NCI-H524 (cell line): ENCODE measurements around the gene ZBTB42.

Experiments used
- DNase-seq, 2 experiments: peaks; one replicate each; lab custom pipeline; 2025; lab: John Stamatoyannopoulos, UW

Gene ZBTB42

GRCh38 chr14:104795781-104796686, 4.9 kb upstream of the ZBTB42 start:
- peak in 1 of 2 experiments; percentile 29 for DNase-seq

GRCh38 chr14:104796687-104797081, 4.2 kb upstream of the ZBTB42 start:
- no peak for DNase-seq

GRCh38 chr14:104797115-104798044, 3.5 kb upstream of the ZBTB42 start:
- peak; percentile 69 to 79 for DNase-seq

- no peak for DNase-seq
These were observed 2.3 kb upstream of the ZBTB42 start for GRCh38 chr14:104798300-104799243.

- peak; percentile 36 to 78 for DNase-seq
These were observed 1.5 kb upstream of the ZBTB42 start for GRCh38 chr14:104799244-104800014.

GRCh38 chr14:104800015-104800770, 708 bp upstream of the ZBTB42 start:
- DNase-seq = peak; percentile 32 to 62

- peak in 1 of 2 experiments; percentile 40 for DNase-seq
These were observed 856 bp downstream of the ZBTB42 start for GRCh38 chr14:104801520-104802393.

GRCh38 chr14:104802394-104803184, 1.7 kb downstream of the ZBTB42 start:
- peak; percentile 37 to 68 for DNase-seq

- peak in 1 of 2 experiments; percentile 68 for DNase-seq
These were observed 2.5 kb downstream of the ZBTB42 start for GRCh38 chr14:104803280-104803911.

GRCh38 chr14:104803912-104804410, 3.1 kb downstream of the ZBTB42 start:
- no peak for DNase-seq

- DNase-seq = no peak
These were observed 3.8 kb downstream of the ZBTB42 start for GRCh38 chr14:104804481-104805325.

GRCh38 chr14:104805326-104805678, 4.4 kb downstream of the ZBTB42 start:
- DNase-seq = no peak

GRCh38 chr14:104805941-104806624, 5.2 kb downstream of the ZBTB42 start:
- no peak for DNase-seq

GRCh38 chr14:104806625-104807465, 5.9 kb downstream of the ZBTB42 start:
- no peak for DNase-seq

GRCh38 chr14:104808456-104808855, 7.6 kb downstream of the ZBTB42 start:
- no peak for DNase-seq
